ENCODE data around the gene ITIH4.

DNA sequence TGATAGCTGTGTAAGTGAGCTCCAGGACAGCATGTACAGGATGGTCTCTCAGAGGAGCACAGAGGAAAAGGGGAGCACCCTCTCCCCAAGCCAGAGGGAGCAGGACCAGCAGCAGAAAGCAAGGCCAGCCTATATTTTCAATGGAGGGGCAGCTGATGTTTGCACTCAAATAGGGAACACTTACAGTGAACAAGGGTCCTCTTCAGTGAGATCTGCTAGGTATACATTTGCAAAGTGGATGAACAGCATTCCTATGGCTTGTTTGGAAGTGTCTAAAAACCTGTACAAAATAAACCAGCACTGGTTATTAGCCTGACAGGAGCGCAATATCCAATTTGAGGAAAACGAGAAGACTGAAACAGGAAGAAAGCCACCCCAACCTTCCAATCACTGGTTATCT, 21.9 kb upstream of the ITIH4 start:
- no peak for TF ChIP-seq CTCF (IDR thresholded peaks at IDR 0.05; ENCODE audit: poor library complexity)
- no peak for TF ChIP-seq EZH2phosphoT487 (IDR thresholded peaks at IDR 0.05; ENCODE audit: low read depth, severe bottlenecking, unreplicated experiment)
